Endodermal cell (in vitro differentiated cells): ENCODE data around the gene TNFRSF19. TPM values are rescaled to one million over a fixed set of nuclear protein-coding genes. Genes with fewer than 3 reads are reported as not detected.
A peak's percentile ranks its signal among the peaks of the same experiment; 100 is the strongest.

Experiments
- DNase-seq: peaks from one replicate; pipeline ENCODE4 v3.0.0-alpha.2; 2017
- H3K27ac ChIP-seq: 2 replicates; pipeline ENCODE4 v1.5.1; 2013; ENCODE audit warnings: mild to moderate bottlenecking, low read depth, low read length, moderate library complexity
- H3K27me3 ChIP-seq: 2 replicates; pipeline ENCODE4 v1.6.1; 2013; ENCODE audit warnings: mild to moderate bottlenecking, low read length, moderate library complexity; ENCODE audit not compliant: insufficient read depth, control insufficient read depth, poor library complexity, severe bottlenecking
- H3K36me3 ChIP-seq: 2 replicates; pipeline ENCODE4 v1.7.0; 2013; ENCODE audit warnings: mild to moderate bottlenecking, low read length, moderate library complexity; ENCODE audit not compliant: control insufficient read depth, insufficient read depth
- H3K4me1 ChIP-seq: one replicate; pipeline ENCODE4 v1.7.0; 2013; ENCODE audit warnings: low read length; ENCODE audit not compliant: control insufficient read depth, insufficient read depth
- H3K4me3 ChIP-seq: 2 replicates; pipeline ENCODE4 v1.5.1; 2013; ENCODE audit warnings: mild to moderate bottlenecking, low read length, moderate library complexity
- H3K9ac ChIP-seq: 2 replicates; pipeline ENCODE4 v1.6.1; 2013; ENCODE audit warnings: mild to moderate bottlenecking, low read length, moderate library complexity; ENCODE audit not compliant: poor library complexity, severe bottlenecking; ENCODE audit errors: extremely low read depth
- H3K9me3 ChIP-seq: 2 replicates; pipeline ENCODE4 v1.6.1; 2013; ENCODE audit warnings: mild to moderate bottlenecking, low read length, moderate library complexity; ENCODE audit not compliant: control insufficient read depth
- H3K27ac Mint-ChIP-seq: 2 replicates; pipeline ENCODE4 v1.8.0; 2020; ENCODE audit warnings: mixed read lengths
- H3K27me3 Mint-ChIP-seq: 2 replicates; pipeline ENCODE4 v1.8.0; 2021; ENCODE audit warnings: mild to moderate bottlenecking, mixed read lengths; ENCODE audit not compliant: insufficient read depth
- H3K36me3 Mint-ChIP-seq: 2 replicates; pipeline ENCODE4 v1.8.0; 2020; ENCODE audit warnings: low read depth, mixed read lengths
- H3K4me1 Mint-ChIP-seq: 2 replicates; pipeline ENCODE4 v1.8.0; 2020; ENCODE audit warnings: mixed read lengths
- H3K4me3 Mint-ChIP-seq: 2 replicates; pipeline ENCODE4 v1.8.0; 2020; ENCODE audit warnings: mild to moderate bottlenecking, moderate library complexity, mixed read lengths
- H3K9me3 Mint-ChIP-seq: 2 replicates; pipeline ENCODE4 v1.8.0; 2020; ENCODE audit warnings: mild to moderate bottlenecking, mixed read lengths
- CTCF ChIP-seq: fragments of 200-600 bp; sonication (generic); conservative IDR thresholded peaks from 2 replicates; pipeline ENCODE4 v1.5.0; 2021; ENCODE audit warnings: antibody characterized with exemption, mild to moderate bottlenecking
- WGBS, 2 experiments: methylation state at CpG; one replicate each; pipeline versions ENCODE4 v1.1.5 to v1.1.7; 2013; ENCODE audit warnings: missing lambda C conversion rate in 2 of 2, mixed read lengths in 1 of 2; ENCODE audit not compliant: insufficient coverage in 1 of 2, insufficient read length in 1 of 2; 5-methylcytosine and 5-hydroxymethylcytosine counted together
- total RNA-seq, 2 donors: library from RNA; stranded (reverse); fragmentation: NEBNext Ultra II Directional in 1 of 2; extraction: Animal tissue kit (Norgen Biotek cat#: 25700) in 1 of 2; gene quantifications; 2 replicates in 1 of 2; 3 replicates in 1 of 2; pipeline ENCODE4 v1.2.1, GENCODE V29; 2021

Gene TNFRSF19
- total RNA-seq, 2 donors from 2014 or later, result 9.2 to 13.0 TPM

DNA sequence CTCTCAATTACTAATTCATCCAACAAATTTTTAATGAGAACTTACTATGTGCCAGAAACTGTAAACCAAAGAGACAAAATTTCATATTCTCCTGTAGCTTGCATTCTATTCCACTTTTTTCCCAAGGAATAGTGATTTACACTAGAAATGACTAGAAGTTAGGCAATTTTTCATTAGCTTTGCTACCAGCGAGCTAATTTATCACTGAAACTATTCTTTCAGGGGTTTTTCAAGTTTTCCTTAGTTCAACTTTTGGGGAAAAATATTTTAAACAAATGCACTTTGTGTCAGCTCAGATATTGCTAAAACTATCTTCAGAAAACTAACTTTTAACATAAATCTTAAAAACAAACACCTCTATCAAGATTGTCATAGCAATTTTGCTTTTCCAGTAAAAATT lies 5.4 kb downstream of the TNFRSF19 start:
- Histone ChIP-seq H3K27ac (no peak overlapping the region), H3K27me3 (peaks cover 29% of the 10 kb centered on the region), H3K9me3 (no peaks in the 10 kb centered on the region), H3K36me3 (no peaks in the 10 kb centered on the region), H3K4me1 (peaks cover 3% of the 10 kb centered on the region), H3K4me3 (no peak overlapping the region), H3K9ac (no peak overlapping the region)
- H3K36me3 Mint-ChIP-seq, result no peaks in the 10 kb centered on the region
- DNase-seq, result no peak
- peaks cover 12% of the 10 kb centered on the region for H3K4me1 Mint-ChIP-seq
- H3K9me3 Mint-ChIP-seq, result no peaks in the 10 kb centered on the region
- H3K4me3 Mint-ChIP-seq, result no peak overlapping the region
- TF ChIP-seq CTCF, result no peak
- H3K27ac Mint-ChIP-seq, result no peak overlapping the region
- 79 to 100% methylated on average over 1 of the region's 1 CpG for WGBS, 2 experiments
- H3K27me3 Mint-ChIP-seq, result peaks cover 31% of the 10 kb centered on the region

DNA sequence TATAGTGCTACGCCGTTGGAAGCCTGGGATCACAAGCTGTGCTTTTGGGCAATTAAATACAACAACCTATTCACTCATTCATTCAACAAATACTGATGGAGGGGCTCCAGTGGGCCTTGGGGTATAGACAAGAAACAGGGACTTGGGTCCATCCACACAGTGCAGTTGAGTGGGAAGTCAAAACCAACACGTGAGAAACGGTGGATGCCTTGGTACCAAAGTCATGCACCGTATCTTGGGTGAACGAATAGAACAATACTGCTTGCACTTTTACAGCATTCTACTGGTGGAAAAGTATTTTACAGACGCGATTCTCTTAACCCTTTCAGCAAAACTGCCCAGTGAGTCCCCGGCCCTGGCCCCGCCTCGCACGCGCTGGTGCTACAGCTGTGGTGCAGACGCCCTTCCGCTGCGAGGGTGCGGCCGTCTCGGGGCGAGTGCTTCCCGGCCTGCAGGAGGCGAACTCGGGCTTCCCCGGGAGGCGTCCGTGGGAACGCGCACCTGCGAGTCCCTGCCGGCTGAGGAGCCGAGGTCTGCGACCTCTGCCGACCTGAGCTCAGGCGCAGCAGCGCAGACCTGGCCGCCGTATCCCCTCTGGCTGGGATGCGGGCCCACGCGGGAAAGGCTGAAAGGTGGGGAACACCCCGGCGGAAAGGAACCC lies 8.3 kb downstream of the TNFRSF19 start:
- H3K4me3 ChIP-seq, result peak overlapping the region; percentile 83
- peaks cover 39% of the 10 kb centered on the region for H3K27me3 ChIP-seq
- peaks cover 49% of the 10 kb centered on the region for H3K27me3 Mint-ChIP-seq
- H3K9me3 ChIP-seq, result no peaks in the 10 kb centered on the region
- H3K36me3 Mint-ChIP-seq, result no peaks in the 10 kb centered on the region
- H3K36me3 ChIP-seq, result no peaks in the 10 kb centered on the region
- H3K9me3 Mint-ChIP-seq, result no peaks in the 10 kb centered on the region
- peak overlapping the region; percentile 62 for H3K27ac ChIP-seq
- peak overlapping the region; percentile 66 for H3K4me3 Mint-ChIP-seq
- DNase-seq, result peak; percentile 90
- H3K4me1 Mint-ChIP-seq, result peaks cover 7% of the 10 kb centered on the region
- peak; percentile 81 for TF ChIP-seq CTCF
- H3K4me1 ChIP-seq, result no peaks in the 10 kb centered on the region
- H3K27ac Mint-ChIP-seq, result peak overlapping the region; percentile 61
- 12 to 13% methylated on average over 22 to 42 of the region's 42 CpGs for WGBS, 2 experiments
- peak overlapping the region; percentile 48 for H3K9ac ChIP-seq

GRCh38 chr13:23579072-23579895 lies 9.1 kb downstream of the TNFRSF19 start:
- Histone ChIP-seq H3K9me3 (no peaks in the 10 kb centered on the region), H3K36me3 (no peaks in the 10 kb centered on the region), H3K27me3 (peaks cover 39% of the 10 kb centered on the region), H3K4me3 (peak overlapping the region; percentile 83), H3K9ac (peak overlapping the region; percentile 48), H3K27ac (peak overlapping the region; percentile 62), H3K4me1 (no peaks in the 10 kb centered on the region)
- H3K36me3 Mint-ChIP-seq, result no peaks in the 10 kb centered on the region
- WGBS, 2 experiments, result 0 to 2% methylated on average over 9 to 82 of the region's 82 CpGs
- DNase-seq, result peak; percentile 98
- H3K27me3 Mint-ChIP-seq, result peaks cover 50% of the 10 kb centered on the region
- H3K9me3 Mint-ChIP-seq, result no peaks in the 10 kb centered on the region
- H3K4me1 Mint-ChIP-seq, result peaks cover 7% of the 10 kb centered on the region
- H3K27ac Mint-ChIP-seq, result peak overlapping the region; percentile 61
- peak overlapping the region; percentile 66 for H3K4me3 Mint-ChIP-seq
- TF ChIP-seq CTCF, result peak; percentile 29
